Measurements from ENCODE around the gene GFOD1.

- TF ChIP-seq EP300 (IDR thresholded peaks at IDR 0.05) (no peak), POLR2A (IDR thresholded peaks at IDR 0.05) (no peak)
- TF ChIP-seq, protein P1, sequence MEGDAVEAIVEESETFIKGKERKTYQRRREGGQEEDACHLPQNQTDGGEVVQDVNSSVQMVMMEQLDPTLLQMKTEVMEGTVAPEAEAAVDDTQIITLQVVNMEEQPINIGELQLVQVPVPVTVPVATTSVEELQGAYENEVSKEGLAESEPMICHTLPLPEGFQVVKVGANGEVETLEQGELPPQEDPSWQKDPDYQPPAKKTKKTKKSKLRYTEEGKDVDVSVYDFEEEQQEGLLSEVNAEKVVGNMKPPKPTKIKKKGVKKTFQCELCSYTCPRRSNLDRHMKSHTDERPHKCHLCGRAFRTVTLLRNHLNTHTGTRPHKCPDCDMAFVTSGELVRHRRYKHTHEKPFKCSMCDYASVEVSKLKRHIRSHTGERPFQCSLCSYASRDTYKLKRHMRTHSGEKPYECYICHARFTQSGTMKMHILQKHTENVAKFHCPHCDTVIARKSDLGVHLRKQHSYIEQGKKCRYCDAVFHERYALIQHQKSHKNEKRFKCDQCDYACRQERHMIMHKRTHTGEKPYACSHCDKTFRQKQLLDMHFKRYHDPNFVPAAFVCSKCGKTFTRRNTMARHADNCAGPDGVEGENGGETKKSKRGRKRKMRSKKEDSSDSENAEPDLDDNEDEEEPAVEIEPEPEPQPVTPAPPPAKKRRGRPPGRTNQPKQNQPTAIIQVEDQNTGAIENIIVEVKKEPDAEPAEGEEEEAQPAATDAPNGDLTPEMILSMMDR (IDR thresholded peaks at IDR 0.05), result no peak
Measured at GRCh38 chr6:13318821-13319220, 168.6 kb downstream of the GFOD1 start.

Measured in ovary (tissue), 3 donors.